Muscle layer of duodenum (tissue), 2 donors: ENCODE results near the gene SNTN.

Experiments used
- H3K27ac ChIP-seq: one replicate; pipeline ENCODE4 v1.7.0; 2013; ENCODE audit warnings: mild to moderate bottlenecking, low read length
- H3K27me3 ChIP-seq: one replicate; pipeline ENCODE4 v1.7.0; 2013; ENCODE audit warnings: low read depth, mild to moderate bottlenecking, control low read depth, low read length
- H3K36me3 ChIP-seq, 2 donors: one replicate each; pipeline ENCODE4 v1.7.0; 2013; ENCODE audit warnings: low read length in 2 of 2, control low read depth in 1 of 2, mild to moderate bottlenecking in 1 of 2; ENCODE audit not compliant: insufficient read depth in 2 of 2, control insufficient read depth in 1 of 2
- H3K4me1 ChIP-seq, 2 donors: one replicate each; pipeline ENCODE4 v1.7.0; 2013; ENCODE audit warnings: low read length in 2 of 2, mild to moderate bottlenecking in 2 of 2, control low read depth in 1 of 2, moderate library complexity in 1 of 2; ENCODE audit not compliant: insufficient read depth in 2 of 2, control insufficient read depth in 1 of 2
- H3K4me3 ChIP-seq, 2 donors: one replicate each; pipeline ENCODE4 v1.7.0; 2013; ENCODE audit warnings: low read length in 2 of 2, low read depth in 1 of 2, mild to moderate bottlenecking in 1 of 2
- H3K9me3 ChIP-seq, 2 donors: one replicate each; pipeline ENCODE4 v1.7.0; 2013; ENCODE audit warnings: low read length in 2 of 2, control low read depth in 1 of 2, mild to moderate bottlenecking in 1 of 2; ENCODE audit not compliant: control insufficient read depth in 1 of 2
- donor health status: healthy.

Gene SNTN

DNA sequence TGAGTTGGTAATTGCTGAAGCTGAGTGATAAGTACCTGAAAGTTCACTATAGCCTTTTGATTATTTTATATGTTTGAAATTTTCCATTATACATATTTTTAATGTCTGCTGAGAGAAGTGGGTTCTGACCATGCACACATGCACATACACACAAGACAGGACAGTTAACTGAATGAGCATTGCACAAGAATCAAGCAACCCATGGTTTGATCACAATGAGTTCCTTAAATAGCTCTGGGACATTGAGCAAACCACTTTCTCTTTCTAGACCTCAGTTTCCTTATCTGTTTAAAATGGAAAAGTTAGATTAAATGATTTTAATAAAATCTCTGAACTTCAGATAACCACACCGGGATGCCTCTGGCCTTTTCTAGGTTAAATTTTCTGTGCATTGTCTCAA is 26.7 kb downstream of the SNTN start:
- Histone ChIP-seq H3K4me1 (no peaks in the 10 kb centered on the region), H3K9me3 (no peaks in the 10 kb centered on the region), H3K36me3 (no peaks in the 10 kb centered on the region), H3K4me3 (no peak overlapping the region), H3K27me3 (no peaks in the 10 kb centered on the region), H3K27ac (no peak overlapping the region)

DNA sequence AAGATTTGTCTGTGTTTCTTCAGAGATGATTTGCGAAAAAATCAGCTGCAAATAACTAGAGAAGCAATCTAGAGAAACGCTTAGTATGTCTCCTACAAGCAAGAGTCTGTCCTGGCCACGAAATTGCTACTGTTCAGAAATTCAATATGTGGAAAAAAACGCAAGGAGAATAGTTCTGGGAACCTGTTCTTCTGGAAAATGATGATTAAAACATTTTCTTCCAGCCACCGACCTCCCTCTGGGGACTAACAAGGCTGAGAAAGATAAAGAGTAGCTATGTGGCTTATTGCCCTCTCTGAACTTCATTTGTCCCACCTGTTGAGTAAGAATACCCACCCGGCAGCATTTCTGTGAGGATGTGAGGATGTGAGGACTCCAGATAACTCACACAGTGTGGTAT is 31.6 kb downstream of the SNTN start:
- Histone ChIP-seq H3K27me3 (no peaks in the 10 kb centered on the region), H3K4me3 (no peak overlapping the region), H3K27ac (no peak overlapping the region), H3K36me3 (no peaks in the 10 kb centered on the region), H3K4me1 (no peaks in the 10 kb centered on the region), H3K9me3 (no peaks in the 10 kb centered on the region)

DNA sequence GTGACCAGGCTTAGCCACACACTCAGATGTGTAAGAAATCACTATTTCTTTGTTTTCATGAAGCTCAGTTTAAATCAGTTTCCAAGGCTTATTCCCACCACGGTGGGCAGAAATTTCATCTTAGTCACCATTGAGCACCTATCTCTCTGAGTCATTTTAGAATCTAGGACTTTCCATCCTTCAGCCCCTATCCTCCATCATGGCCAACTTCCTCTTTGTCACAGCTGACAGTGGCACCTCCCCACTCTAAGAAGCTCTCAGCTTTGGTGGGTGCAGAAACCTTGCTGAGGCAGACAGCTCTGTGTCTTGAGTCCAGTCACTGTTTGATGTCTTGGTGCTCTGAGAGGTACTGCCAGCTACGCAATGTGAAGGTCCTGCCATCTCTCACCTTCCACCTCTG is 32.9 kb downstream of the SNTN start:
- no peaks in the 10 kb centered on the region for H3K36me3 ChIP-seq

DNA sequence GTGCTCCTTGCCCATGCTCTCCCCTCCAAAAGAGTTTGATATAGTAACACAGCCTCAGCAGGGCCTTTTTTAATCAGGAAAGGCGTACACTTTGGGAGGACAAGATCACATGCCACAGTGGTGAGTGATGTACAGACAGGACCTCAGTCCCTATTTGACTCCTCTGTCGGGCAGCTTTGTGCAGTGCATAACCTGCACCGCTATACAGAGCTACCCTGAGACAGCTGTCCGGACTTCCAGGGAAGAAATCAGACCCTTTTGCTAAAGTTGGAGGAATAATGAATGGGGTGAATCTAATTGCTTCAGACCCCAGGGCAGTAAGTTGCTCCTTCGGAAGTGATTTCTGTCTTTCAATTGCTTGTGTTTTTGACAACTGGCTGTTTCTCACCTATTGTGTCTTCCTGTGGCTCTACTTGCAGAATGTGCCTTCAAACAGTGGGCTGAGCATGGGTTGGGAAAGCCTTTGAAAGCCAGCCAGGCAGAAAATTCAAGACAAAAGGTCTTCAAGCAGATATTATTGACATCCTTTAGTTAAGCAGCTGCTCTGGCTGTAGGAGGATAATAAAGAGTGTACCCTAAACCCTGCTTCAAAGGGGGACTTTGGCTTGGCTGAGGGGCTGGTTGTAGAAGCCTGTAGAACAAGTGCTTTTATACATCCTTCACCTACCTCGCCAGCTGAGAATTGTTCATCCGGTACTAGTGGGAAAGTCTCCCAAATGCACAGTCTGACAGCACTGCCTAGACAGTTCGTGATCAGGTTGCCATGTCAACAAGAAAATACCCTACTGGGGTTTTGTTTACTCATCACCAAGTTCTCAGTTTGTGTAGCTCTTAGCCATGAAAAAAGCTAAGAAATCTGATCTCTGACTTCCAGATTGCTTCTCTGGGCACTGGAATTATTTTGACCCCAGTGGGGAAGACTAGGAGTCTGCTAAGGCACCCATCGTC is 35.1 kb downstream of the SNTN start:
- Histone ChIP-seq H3K36me3 (no peaks in the 10 kb centered on the region), H3K9me3 (peaks cover 0 to 7% of the 10 kb centered on the region in 2 donors), H3K27ac (no peak overlapping the region), H3K27me3 (no peaks in the 10 kb centered on the region), H3K4me3 (no peak overlapping the region), H3K4me1 (no peaks in the 10 kb centered on the region)

More for the DNA sequence above, 32.9 kb downstream of the SNTN start:
- Histone ChIP-seq H3K27ac (no peak overlapping the region), H3K4me3 (no peak overlapping the region), H3K9me3 (no peaks in the 10 kb centered on the region), H3K4me1 (no peaks in the 10 kb centered on the region), H3K27me3 (no peaks in the 10 kb centered on the region)

DNA sequence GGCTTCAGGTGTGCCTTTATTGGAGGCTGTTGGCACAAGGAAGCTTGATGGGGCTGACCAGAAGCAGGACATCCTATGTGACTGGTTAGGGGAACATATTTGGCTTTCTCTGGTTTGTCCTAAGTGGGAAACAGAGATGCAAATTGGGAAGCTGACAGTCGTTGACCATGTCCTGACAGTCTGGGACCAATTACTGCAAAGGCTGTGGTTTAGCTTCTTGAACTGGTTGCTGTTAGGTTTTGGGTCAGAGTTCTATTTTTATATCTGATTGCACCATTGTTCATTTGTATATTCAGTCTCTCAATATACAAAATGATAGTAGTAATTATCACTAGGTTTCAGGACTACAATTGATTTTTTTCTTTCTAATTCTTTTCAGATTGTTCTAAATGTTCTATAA is 36.8 kb downstream of the SNTN start:
- Histone ChIP-seq H3K9me3 (peaks cover 7 to 10% of the 10 kb centered on the region in 2 donors), H3K4me3 (no peak overlapping the region), H3K27me3 (no peaks in the 10 kb centered on the region)

DNA sequence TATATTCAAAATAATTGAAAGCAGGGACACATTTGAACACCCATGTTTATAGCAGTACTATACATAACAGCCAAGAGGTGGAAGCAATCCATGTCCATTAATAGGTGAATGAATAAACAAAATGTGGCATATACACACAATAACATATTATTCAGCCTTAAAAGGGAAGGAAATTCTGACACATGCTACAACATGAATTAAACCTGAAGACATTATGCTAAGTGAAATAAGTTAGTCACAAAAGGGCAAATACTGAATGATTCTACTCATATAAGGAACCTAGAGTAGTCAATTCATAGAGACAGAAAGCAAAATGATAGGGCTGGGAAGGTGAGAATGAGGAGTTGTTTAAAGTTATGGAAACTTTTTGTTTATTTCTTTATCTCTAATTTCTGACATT is 40.9 kb downstream of the SNTN start:
- no peaks in the 10 kb centered on the region for H3K4me1 ChIP-seq
- no peaks in the 10 kb centered on the region for H3K27me3 ChIP-seq
- peaks cover 7 to 10% of the 10 kb centered on the region in 2 donors for H3K9me3 ChIP-seq
- H3K4me3 ChIP-seq = no peak overlapping the region
- no peak overlapping the region for H3K27ac ChIP-seq
- H3K36me3 ChIP-seq = no peaks in the 10 kb centered on the region

More for the DNA sequence above, 36.8 kb downstream of the SNTN start:
- no peaks in the 10 kb centered on the region for H3K4me1 ChIP-seq
- H3K27ac ChIP-seq = no peak overlapping the region
- H3K36me3 ChIP-seq = no peaks in the 10 kb centered on the region

DNA sequence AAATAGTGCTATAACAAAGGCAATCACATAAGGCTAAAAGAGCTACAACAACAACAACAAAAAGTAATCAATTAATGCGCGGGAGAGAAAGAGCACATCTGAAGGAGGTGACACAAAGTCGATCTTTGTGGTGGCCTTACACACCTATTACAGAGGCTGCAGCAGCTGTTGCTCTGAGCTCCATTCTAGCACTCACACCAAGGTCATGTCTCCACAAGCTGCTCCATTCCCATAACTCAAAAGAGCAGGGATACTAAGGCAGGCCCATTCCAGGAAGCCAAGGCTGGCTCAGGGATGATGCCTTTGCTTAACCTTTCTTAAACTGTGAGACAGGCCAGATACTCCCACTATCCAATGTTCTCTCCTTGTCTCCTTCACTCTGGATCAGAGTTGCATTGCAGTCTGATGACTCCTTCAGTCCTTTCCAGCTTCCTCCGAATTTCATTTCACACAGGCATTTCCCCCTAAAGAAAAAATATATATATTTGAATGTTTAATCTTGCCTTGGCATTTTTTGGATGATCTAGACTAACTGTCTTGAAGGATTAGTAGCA is 52.7 kb downstream of the SNTN start:
- no peaks in the 10 kb centered on the region for H3K9me3 ChIP-seq
- H3K27ac ChIP-seq = no peak overlapping the region

DNA sequence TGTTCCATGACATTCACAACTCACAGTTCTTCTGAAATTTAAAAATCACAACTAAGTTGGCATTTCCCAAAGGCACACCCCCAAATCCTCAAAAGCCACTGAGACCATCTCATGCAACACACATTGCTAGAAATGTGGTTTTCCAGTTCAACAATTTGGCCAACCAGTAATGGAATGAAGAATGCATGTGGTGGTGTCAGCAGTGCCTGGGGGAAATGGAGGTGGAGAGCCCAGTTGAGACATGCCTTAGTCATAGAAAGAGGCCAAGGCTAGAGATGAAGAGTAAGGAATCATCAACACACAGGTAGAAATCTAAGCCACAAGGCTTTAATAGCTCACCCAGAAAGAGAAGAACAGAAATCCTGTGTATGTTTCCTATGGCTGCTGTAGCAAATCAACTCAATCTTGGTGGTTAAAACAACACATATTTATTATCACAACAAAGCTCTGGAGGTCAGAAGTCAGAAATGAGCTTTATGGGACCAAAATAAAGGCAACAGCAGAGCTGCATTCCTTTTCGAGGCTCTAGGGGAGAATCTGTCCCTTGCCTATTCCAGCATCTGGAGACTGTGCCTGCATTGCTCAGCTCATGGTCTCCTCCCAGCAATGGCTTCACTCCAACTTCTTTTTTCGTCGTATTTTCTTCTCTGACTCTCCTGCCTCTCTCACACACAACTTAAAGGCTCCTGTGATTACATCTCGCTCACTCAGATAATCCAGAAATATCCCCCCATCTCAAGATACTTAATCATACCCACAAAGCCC is 54.0 kb downstream of the SNTN start:
- no peak overlapping the region for H3K27ac ChIP-seq
- H3K4me1 ChIP-seq = no peaks in the 10 kb centered on the region
- H3K4me3 ChIP-seq = no peak overlapping the region
- no peaks in the 10 kb centered on the region for H3K9me3 ChIP-seq
- H3K36me3 ChIP-seq = no peaks in the 10 kb centered on the region
- H3K27me3 ChIP-seq = no peaks in the 10 kb centered on the region

More for the DNA sequence above, 52.7 kb downstream of the SNTN start:
- H3K4me3 ChIP-seq = no peak overlapping the region
- H3K27me3 ChIP-seq = no peaks in the 10 kb centered on the region
- H3K36me3 ChIP-seq = no peaks in the 10 kb centered on the region
- no peaks in the 10 kb centered on the region for H3K4me1 ChIP-seq

DNA sequence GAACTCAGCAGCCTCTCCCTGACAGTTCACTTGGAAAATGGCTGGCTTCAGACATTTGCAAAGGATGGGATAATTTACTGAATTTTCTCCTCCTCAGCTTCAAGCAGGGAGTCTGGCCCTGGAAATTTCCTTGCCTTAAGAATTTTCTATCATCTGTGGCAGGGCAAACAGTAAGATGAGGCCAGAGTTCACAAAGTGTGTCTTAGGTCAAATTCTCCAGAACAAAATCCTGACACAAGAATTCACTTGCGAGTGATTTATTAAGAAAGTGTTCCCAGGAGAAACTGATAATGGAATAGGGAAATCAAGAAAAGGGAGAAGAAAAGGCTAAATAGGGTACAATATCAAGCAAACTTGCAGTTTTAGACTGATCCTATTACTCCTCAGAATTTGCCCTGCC is 55.3 kb downstream of the SNTN start:
- H3K36me3 ChIP-seq = no peaks in the 10 kb centered on the region
- no peaks in the 10 kb centered on the region for H3K9me3 ChIP-seq
- H3K27ac ChIP-seq = no peak overlapping the region
- no peaks in the 10 kb centered on the region for H3K27me3 ChIP-seq
- no peaks in the 10 kb centered on the region for H3K4me1 ChIP-seq
- H3K4me3 ChIP-seq = no peak overlapping the region

DNA sequence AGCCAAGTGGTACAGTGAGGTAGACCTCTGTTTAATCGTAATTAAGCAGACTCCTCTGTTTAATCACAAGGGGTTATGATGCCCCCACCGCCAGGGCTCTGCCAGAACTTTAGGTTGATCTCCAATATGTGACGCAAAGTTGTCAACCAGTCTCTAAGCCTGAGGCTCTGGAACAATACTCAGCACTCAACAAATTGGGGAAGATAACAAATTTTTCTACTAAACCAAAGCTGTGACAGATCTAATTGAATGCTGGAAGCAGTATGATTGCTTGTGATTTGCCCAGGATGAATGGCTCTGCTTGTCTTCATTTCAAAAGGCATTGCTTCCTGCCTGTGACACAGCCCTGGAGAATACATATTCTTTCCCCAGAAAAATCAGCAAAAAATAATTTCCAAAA is 57.1 kb downstream of the SNTN start:
- Histone ChIP-seq H3K36me3 (no peaks in the 10 kb centered on the region), H3K9me3 (no peaks in the 10 kb centered on the region), H3K27me3 (no peaks in the 10 kb centered on the region), H3K4me3 (no peak overlapping the region), H3K27ac (no peak overlapping the region), H3K4me1 (no peaks in the 10 kb centered on the region)
